Thyroid gland (tissue), 4 donors: ENCODE measurements around the gene HRH3.

Experiments
- POLR2A ChIP-seq, 2 donors: fragments of 450-650 bp; IDR thresholded peaks; one replicate each; pipeline ENCODE4 v1.6.1; 2017; ENCODE audit warnings: antibody characterized with exemption in 2 of 2, mild to moderate bottlenecking in 2 of 2, moderate library complexity in 1 of 2
- TF ChIP-seq, protein P1 (sequence below), 6 experiments: fragments of 200-600 bp in 3 of 6; fragments of 450-650 bp in 3 of 6; sonication (generic) in 3 of 6; IDR thresholded peaks; one replicate each; pipeline ENCODE4 v1.5.1; 2016 to 2019; ENCODE audit warnings: antibody characterized with exemption in 6 of 6, mild to moderate bottlenecking in 2 of 6, inconsistent platforms in 1 of 6, moderate library complexity in 1 of 6

DNA sequence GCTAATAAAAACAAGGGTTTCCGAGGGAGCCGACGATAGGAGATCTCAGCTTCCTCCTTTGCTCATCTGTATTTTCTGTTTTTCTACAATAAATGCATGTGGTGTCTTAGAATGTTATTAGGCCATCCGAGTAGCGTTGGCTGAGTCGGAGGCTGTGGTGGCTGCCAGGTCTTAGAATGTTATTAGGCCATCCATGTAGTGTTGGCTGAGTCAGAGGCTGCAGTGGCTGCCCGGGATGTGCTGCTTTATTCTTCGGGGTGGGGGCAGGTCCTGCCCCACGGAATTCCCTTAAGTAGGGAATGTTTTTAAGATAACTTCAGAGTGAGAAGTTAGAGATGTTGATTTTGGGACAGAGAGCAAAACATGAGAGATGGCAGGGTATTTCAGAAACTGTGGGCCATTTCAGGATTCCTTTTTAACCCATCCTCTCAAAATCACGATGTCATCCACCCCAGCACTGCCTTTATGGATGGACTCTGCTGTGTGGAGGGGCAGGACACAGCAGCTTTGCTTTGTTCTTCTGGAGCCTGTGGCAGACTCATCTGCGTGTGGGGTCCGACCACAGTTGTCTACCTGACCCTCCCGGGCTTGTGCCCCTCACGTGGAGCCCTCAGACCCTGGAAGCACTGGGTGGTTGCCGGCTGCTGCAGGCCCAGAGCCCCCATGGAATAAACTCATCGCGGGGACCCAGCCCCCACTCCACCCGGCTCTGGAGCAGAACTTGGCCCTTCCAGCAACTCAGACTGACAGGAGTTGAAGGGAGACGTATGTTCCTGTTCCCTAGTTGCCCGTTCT is 38.6 kb upstream of the HRH3 start:
- TF ChIP-seq, protein P1, sequence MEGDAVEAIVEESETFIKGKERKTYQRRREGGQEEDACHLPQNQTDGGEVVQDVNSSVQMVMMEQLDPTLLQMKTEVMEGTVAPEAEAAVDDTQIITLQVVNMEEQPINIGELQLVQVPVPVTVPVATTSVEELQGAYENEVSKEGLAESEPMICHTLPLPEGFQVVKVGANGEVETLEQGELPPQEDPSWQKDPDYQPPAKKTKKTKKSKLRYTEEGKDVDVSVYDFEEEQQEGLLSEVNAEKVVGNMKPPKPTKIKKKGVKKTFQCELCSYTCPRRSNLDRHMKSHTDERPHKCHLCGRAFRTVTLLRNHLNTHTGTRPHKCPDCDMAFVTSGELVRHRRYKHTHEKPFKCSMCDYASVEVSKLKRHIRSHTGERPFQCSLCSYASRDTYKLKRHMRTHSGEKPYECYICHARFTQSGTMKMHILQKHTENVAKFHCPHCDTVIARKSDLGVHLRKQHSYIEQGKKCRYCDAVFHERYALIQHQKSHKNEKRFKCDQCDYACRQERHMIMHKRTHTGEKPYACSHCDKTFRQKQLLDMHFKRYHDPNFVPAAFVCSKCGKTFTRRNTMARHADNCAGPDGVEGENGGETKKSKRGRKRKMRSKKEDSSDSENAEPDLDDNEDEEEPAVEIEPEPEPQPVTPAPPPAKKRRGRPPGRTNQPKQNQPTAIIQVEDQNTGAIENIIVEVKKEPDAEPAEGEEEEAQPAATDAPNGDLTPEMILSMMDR (IDR thresholded peaks at IDR 0.05), result no peak
- TF ChIP-seq POLR2A (IDR thresholded peaks at IDR 0.05), result no peak
